ENCODE results near the gene FAM227A. TPM values are rescaled to one million over a fixed set of nuclear protein-coding genes. Genes with fewer than 3 reads are reported as not detected.

The FAM227A gene
- total RNA-seq, 5 donors from 2014 or later (not counting 1 experiment from before 2014, with no cell fraction given): 0.06 to 1.1 (median 0.41) TPM; not detected in 1

GRCh38 chr22:38569181-38569971 is 86.8 kb downstream of the FAM227A start:
- H3K4me3 Mint-ChIP-seq: peak overlapping the region; percentile 84 to 89 (median 88)
- POLR2A ChIA-PET: interaction anchor here in 1 of 2 donors (0.5 kb wide), 1 partner anchor 301 kb away, joined by 4 read pairs; no protein-coding TSS in a partner anchor
- peaks cover 12 to 18% (median 15%) of the 10 kb centered on the region in 3 donors for H3K4me1 Mint-ChIP-seq
- CTCF ChIA-PET: interaction anchor here in 1 of 2 donors (0.6 kb wide), 1 partner anchor 1379 kb away, joined by 5 read pairs; no protein-coding TSS in a partner anchor
- no peaks in the 10 kb centered on the region for H3K9me3 Mint-ChIP-seq
- peak in 1 of 4 experiments; percentile 1 for ATAC-seq (replicated peaks in 1 of 4)
- no peaks in the 10 kb centered on the region for H3K27me3 Mint-ChIP-seq
- DNase-seq: peak in 3 of 35 experiments; percentile 0 to 1 (median 1)
- WGBS (ENCODE audit: insufficient coverage): 31% methylated on average over 23 of the region's 32 CpGs
- H3K36me3 Mint-ChIP-seq: no peaks in the 10 kb centered on the region
- no peaks in the 10 kb centered on the region for H3K27me3 ChIP-seq (replicated peaks in 1 of 2; ENCODE audit: control insufficient read depth in 2 of 2, extremely low read depth in 1 of 2, insufficient read depth in 2 of 2, low read length in 1 of 2)
- H3K4me3 ChIP-seq (ENCODE audit: control insufficient read depth in 1 of 2, extremely low read depth in 1 of 2, low read length in 1 of 2): peak overlapping the region; percentile 55 to 63
- no peaks in the 10 kb centered on the region for H3K9me3 ChIP-seq
- no peaks in the 10 kb centered on the region for H3K36me3 ChIP-seq (ENCODE audit: control insufficient read depth in 2 of 2, extremely low read depth in 1 of 2, insufficient read depth in 1 of 2, low read length in 1 of 2)
- H3K27ac ChIP-seq (ENCODE audit: low read length): peak overlapping the region; percentile 34
- H3K27ac Mint-ChIP-seq: peak overlapping the region in 1 of 2 donors; percentile 74
- peaks cover 9 to 19% of the 10 kb centered on the region in 2 experiments for H3K4me1 ChIP-seq (ENCODE audit: control insufficient read depth in 1 of 2, extremely low read depth in 1 of 2, insufficient read depth in 2 of 2, low read length in 2 of 2)

DNA sequence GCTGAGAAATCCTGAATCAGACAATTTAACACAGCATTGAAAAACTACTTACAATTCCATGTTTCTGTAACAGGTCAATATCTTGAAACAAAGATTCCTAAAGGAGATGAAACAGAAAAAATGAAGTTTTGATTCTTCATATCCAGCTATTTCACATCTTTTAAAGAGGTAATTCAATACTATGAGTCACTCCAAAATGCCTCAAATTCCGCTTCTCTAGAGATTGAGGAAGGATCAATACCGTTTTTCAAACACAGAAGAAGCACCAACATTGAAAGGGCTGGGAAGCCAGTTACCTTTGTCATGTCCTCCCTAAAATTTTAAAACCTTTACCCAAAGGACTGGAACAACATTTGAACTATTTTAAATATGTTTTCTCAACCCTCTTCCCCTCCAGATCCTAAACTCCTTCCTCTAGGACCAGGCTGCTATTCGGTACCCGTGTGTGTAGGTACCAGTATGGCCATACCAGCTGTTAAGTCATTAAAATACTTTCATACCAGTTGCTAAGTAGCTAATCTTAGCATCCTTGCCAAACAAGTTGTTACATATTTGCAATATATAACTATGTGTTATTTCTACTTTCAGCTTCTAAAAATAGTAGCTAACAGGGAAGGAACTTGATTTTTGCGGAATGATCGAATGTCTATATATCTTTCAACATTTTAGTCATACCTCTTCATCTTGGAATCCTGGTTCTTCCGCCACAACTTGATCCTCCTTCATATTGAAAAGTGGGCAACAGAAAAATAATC is 88.5 kb downstream of the FAM227A start:
- no peaks in the 10 kb centered on the region for H3K9me3 ChIP-seq
- Mint-ChIP-seq H3K27ac (peak overlapping the region; percentile 24 to 49), H3K9me3 (no peaks in the 10 kb centered on the region), H3K4me1 (peaks cover 12 to 18% (median 15%) of the 10 kb centered on the region in 3 donors), H3K4me3 (no peak overlapping the region), H3K27me3 (no peaks in the 10 kb centered on the region), H3K36me3 (no peaks in the 10 kb centered on the region)
- ATAC-seq (replicated peaks in 1 of 4): no peak
- no peak overlapping the region for H3K4me3 ChIP-seq (ENCODE audit: control insufficient read depth in 1 of 2, extremely low read depth in 1 of 2, low read length in 1 of 2)
- H3K27me3 ChIP-seq (replicated peaks in 1 of 2; ENCODE audit: control insufficient read depth in 2 of 2, extremely low read depth in 1 of 2, insufficient read depth in 2 of 2, low read length in 1 of 2): no peaks in the 10 kb centered on the region
- ChIA-PET POLR2A (no interaction called here), CTCF (interaction anchor here in 1 of 2 donors (0.6 kb wide), 1 partner anchor 72 kb away, joined by 4 read pairs; no protein-coding TSS in a partner anchor)
- H3K4me1 ChIP-seq (ENCODE audit: control insufficient read depth in 1 of 2, extremely low read depth in 1 of 2, insufficient read depth in 2 of 2, low read length in 2 of 2): peaks cover 9 to 19% of the 10 kb centered on the region in 2 experiments
- no peaks in the 10 kb centered on the region for H3K36me3 ChIP-seq (ENCODE audit: control insufficient read depth in 2 of 2, extremely low read depth in 1 of 2, insufficient read depth in 1 of 2, low read length in 1 of 2)
- H3K27ac ChIP-seq (ENCODE audit: low read length): no peak overlapping the region
- no CpG with 5 or more reads among the region's 7 CpGs for WGBS (ENCODE audit: insufficient coverage)
- DNase-seq: no peak

DNA sequence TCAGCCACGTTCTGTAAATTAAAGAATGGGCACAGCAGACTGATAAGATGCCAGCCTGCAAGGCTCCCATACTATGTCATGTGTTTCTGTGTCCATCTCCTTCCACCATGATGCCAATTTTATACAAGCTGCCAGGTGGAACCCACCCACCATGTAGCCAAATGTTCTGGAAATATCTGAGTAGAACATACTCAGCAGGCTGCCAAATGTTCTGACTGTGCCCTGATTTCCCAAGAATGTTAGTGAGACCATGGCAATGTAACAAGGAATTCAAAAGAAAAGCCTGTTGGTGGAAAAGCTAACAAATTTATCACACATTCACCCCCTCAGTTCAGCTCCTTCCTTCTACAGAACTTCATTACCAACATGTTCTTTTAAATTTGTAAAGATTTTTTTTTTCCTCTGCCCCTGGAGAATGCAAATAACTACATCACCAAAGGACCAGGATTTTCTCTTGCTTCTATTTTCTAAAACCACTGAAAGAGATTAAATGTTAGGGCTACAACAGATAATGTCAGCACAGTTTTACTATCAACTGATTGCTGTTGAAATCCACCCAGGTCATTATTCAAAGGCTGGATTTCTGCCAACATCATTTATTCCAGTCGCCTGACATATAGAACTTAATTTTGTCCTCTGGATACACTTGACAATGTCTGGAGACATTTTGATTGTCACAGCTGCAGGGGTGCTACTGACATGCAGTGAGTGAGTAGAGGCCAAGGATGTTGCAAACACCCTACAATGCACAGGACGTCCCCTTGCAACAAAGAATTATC is 89.3 kb downstream of the FAM227A start:
- Histone ChIP-seq H3K9me3 (no peaks in the 10 kb centered on the region), H3K36me3 (ENCODE audit: control insufficient read depth in 2 of 2, extremely low read depth in 1 of 2, insufficient read depth in 1 of 2, low read length in 1 of 2) (no peaks in the 10 kb centered on the region), H3K27me3 (replicated peaks in 1 of 2; ENCODE audit: control insufficient read depth in 2 of 2, extremely low read depth in 1 of 2, insufficient read depth in 2 of 2, low read length in 1 of 2) (no peaks in the 10 kb centered on the region), H3K4me1 (ENCODE audit: control insufficient read depth in 1 of 2, extremely low read depth in 1 of 2, insufficient read depth in 2 of 2, low read length in 2 of 2) (peaks cover 9 to 19% of the 10 kb centered on the region in 2 experiments), H3K4me3 (ENCODE audit: control insufficient read depth in 1 of 2, extremely low read depth in 1 of 2, low read length in 1 of 2) (no peak overlapping the region), H3K27ac (ENCODE audit: low read length) (no peak overlapping the region)
- DNase-seq (no peak), ATAC-seq (replicated peaks in 1 of 4) (no peak)
- ChIA-PET POLR2A (interaction anchor here in 1 of 2 donors (0.6 kb wide), 1 partner anchor 10 kb away, joined by 3 read pairs; no protein-coding TSS in a partner anchor), CTCF (no interaction called here)
- Mint-ChIP-seq H3K4me3 (no peak overlapping the region), H3K27ac (peak overlapping the region in 1 of 2 donors; percentile 22), H3K4me1 (peaks cover 12 to 18% (median 15%) of the 10 kb centered on the region in 3 donors), H3K27me3 (no peaks in the 10 kb centered on the region), H3K9me3 (no peaks in the 10 kb centered on the region), H3K36me3 (no peaks in the 10 kb centered on the region)
- WGBS (ENCODE audit: insufficient coverage): 69% methylated on average over 2 of the region's 3 CpGs

DNA sequence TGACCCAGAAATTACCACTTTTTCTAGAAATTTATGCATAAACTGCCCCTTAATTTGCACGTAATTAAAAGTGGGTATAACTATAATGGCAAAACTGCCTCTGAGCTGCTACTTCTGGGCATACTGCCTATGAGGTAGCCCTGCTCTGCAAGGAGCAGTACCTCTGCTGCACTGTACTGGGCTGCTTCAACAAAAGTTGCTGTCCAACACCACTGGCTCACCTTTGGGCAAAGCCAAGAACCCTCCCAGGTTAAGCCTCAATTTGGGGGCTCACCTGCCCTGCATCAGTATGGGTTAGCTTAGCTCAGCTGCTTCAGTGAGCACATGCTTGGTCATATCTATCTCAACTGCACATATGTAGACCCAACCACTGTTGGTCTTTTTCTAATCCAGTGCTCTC is 90.8 kb downstream of the FAM227A start:
- Histone ChIP-seq H3K27me3 (replicated peaks in 1 of 2; ENCODE audit: control insufficient read depth in 2 of 2, extremely low read depth in 1 of 2, insufficient read depth in 2 of 2, low read length in 1 of 2) (no peaks in the 10 kb centered on the region), H3K4me1 (ENCODE audit: control insufficient read depth in 1 of 2, extremely low read depth in 1 of 2, insufficient read depth in 2 of 2, low read length in 2 of 2) (peaks cover 0 to 10% of the 10 kb centered on the region in 2 experiments), H3K27ac (ENCODE audit: low read length) (no peak overlapping the region), H3K36me3 (ENCODE audit: control insufficient read depth in 2 of 2, extremely low read depth in 1 of 2, insufficient read depth in 1 of 2, low read length in 1 of 2) (no peaks in the 10 kb centered on the region), H3K4me3 (ENCODE audit: control insufficient read depth in 1 of 2, extremely low read depth in 1 of 2, low read length in 1 of 2) (no peak overlapping the region), H3K9me3 (no peaks in the 10 kb centered on the region)
- Mint-ChIP-seq H3K4me3 (no peak overlapping the region), H3K36me3 (no peaks in the 10 kb centered on the region), H3K9me3 (no peaks in the 10 kb centered on the region), H3K4me1 (peaks cover 0 to 6% (median 3%) of the 10 kb centered on the region in 3 donors), H3K27me3 (no peaks in the 10 kb centered on the region), H3K27ac (no peak overlapping the region)
- POLR2A ChIA-PET: interaction anchor here in 1 of 2 donors (0.5 kb wide), 1 partner anchor 10 kb away, joined by 8 read pairs; no protein-coding TSS in a partner anchor
- CTCF ChIA-PET: no interaction called here
- WGBS (ENCODE audit: insufficient coverage): 100% methylated on average over 1 of the region's 1 CpG
- no peak for ATAC-seq (replicated peaks in 1 of 4)
- DNase-seq: no peak

- peaks cover 0 to 4% (median under 1%) of the 10 kb centered on the region in 3 donors for H3K4me1 Mint-ChIP-seq
- no peaks in the 10 kb centered on the region for H3K27me3 ChIP-seq (replicated peaks in 1 of 2; ENCODE audit: control insufficient read depth in 2 of 2, extremely low read depth in 1 of 2, insufficient read depth in 2 of 2, low read length in 1 of 2)
- WGBS (ENCODE audit: insufficient coverage): no CpG with 5 or more reads among the region's 2 CpGs
- no peak overlapping the region for H3K27ac ChIP-seq (ENCODE audit: low read length)
- no peak for DNase-seq
- no peaks in the 10 kb centered on the region for H3K36me3 Mint-ChIP-seq
- H3K9me3 Mint-ChIP-seq: no peaks in the 10 kb centered on the region
- no peak for ATAC-seq (replicated peaks in 1 of 4)
- H3K27me3 Mint-ChIP-seq: no peaks in the 10 kb centered on the region
- no peaks in the 10 kb centered on the region for H3K9me3 ChIP-seq
- no peaks in the 10 kb centered on the region for H3K36me3 ChIP-seq (ENCODE audit: control insufficient read depth in 2 of 2, extremely low read depth in 1 of 2, insufficient read depth in 1 of 2, low read length in 1 of 2)
- H3K4me1 ChIP-seq (ENCODE audit: control insufficient read depth in 1 of 2, extremely low read depth in 1 of 2, insufficient read depth in 2 of 2, low read length in 2 of 2): peaks cover 0 to 5% of the 10 kb centered on the region in 2 experiments
- no peak overlapping the region for H3K27ac Mint-ChIP-seq
- CTCF ChIA-PET: no interaction called here
- no peak overlapping the region for H3K4me3 Mint-ChIP-seq
- no peak overlapping the region for H3K4me3 ChIP-seq (ENCODE audit: control insufficient read depth in 1 of 2, extremely low read depth in 1 of 2, low read length in 1 of 2)
- POLR2A ChIA-PET: no interaction called here
Observed at GRCh38 chr22:38564669-38565068, 91.5 kb downstream of the FAM227A start.

- no peak overlapping the region for H3K27ac Mint-ChIP-seq
- no CpG with 5 or more reads among the region's 3 CpGs for WGBS (ENCODE audit: insufficient coverage)
- H3K27me3 Mint-ChIP-seq: no peaks in the 10 kb centered on the region
- no peaks in the 10 kb centered on the region for H3K36me3 Mint-ChIP-seq
- H3K27ac ChIP-seq (ENCODE audit: low read length): no peak overlapping the region
- H3K9me3 Mint-ChIP-seq: no peaks in the 10 kb centered on the region
- no peak overlapping the region for H3K4me3 ChIP-seq (ENCODE audit: control insufficient read depth in 1 of 2, extremely low read depth in 1 of 2, low read length in 1 of 2)
- POLR2A ChIA-PET: no interaction called here
- H3K36me3 ChIP-seq (ENCODE audit: control insufficient read depth in 2 of 2, extremely low read depth in 1 of 2, insufficient read depth in 1 of 2, low read length in 1 of 2): no peaks in the 10 kb centered on the region
- DNase-seq (no peak), ATAC-seq (replicated peaks in 1 of 4) (no peak)
- H3K9me3 ChIP-seq: no peaks in the 10 kb centered on the region
- no peak overlapping the region for H3K4me3 Mint-ChIP-seq
- H3K4me1 ChIP-seq (ENCODE audit: control insufficient read depth in 1 of 2, extremely low read depth in 1 of 2, insufficient read depth in 2 of 2, low read length in 2 of 2): no peaks in the 10 kb centered on the region
- CTCF ChIA-PET: interaction anchor here in 1 of 2 donors (0.6 to 0.7 kb wide), 3 partner anchors 110 to 786 kb away, joined by 3 to 7 read pairs (median 5); no protein-coding TSS in a partner anchor
- no peaks in the 10 kb centered on the region for H3K4me1 Mint-ChIP-seq
- H3K27me3 ChIP-seq (replicated peaks in 1 of 2; ENCODE audit: control insufficient read depth in 2 of 2, extremely low read depth in 1 of 2, insufficient read depth in 2 of 2, low read length in 1 of 2): no peaks in the 10 kb centered on the region
Observed at GRCh38 chr22:38554281-38554680, 101.9 kb downstream of the FAM227A start.
